Esophagus muscularis mucosa (tissue), 4 donors: ENCODE data around the gene RPS25. TPM values are rescaled to one million over a fixed set of nuclear protein-coding genes. Genes with fewer than 3 reads are reported as not detected.
A peak's percentile ranks its signal among the peaks of the same experiment; 100 is the strongest.

Experiments used
- DNase-seq: peaks from one replicate; pipeline ENCODE4 v3.0.0-alpha.2; 2017; ENCODE audit errors: extremely low spot score
- H3K27ac ChIP-seq, 4 donors: fragments of 200-600 bp; sonication (generic); replicated peaks in 1 of 4; 1 replicate in 3 of 4; 2 replicates in 1 of 4; pipeline ENCODE4 v1.5.1; 2016 to 2019; ENCODE audit warnings: mild to moderate bottlenecking in 1 of 4
- H3K27me3 ChIP-seq, 4 donors: fragments of 200-600 bp; sonication (generic); one replicate each; pipeline versions ENCODE4 v1.5.1 to v1.6.0; 2016 to 2019
- H3K36me3 ChIP-seq, 4 donors: fragments of 200-600 bp; sonication (generic); one replicate each; pipeline ENCODE4 v1.5.1; 2016 to 2019
- H3K4me1 ChIP-seq, 4 donors: fragments of 200-600 bp; sonication (generic); one replicate each; pipeline ENCODE4 v1.5.1; 2016 to 2019
- H3K4me3 ChIP-seq, 4 donors: fragments of 200-600 bp; sonication (generic); 1 replicate in 2 of 4; 2 replicates in 2 of 4; pipeline ENCODE4 v1.5.1; 2016 to 2019; ENCODE audit warnings: mild to moderate bottlenecking in 4 of 4, moderate library complexity in 1 of 4
- H3K9me3 ChIP-seq, 4 donors: fragments of 200-600 bp; sonication (generic); 1 replicate in 3 of 4; 2 replicates in 1 of 4; pipeline ENCODE4 v1.5.1; 2016 to 2019
- CTCF ChIP-seq, 3 experiments: fragments of 200-600 bp in 2 of 3; fragments of 450-650 bp in 1 of 3; sonication (generic) in 2 of 3; IDR thresholded peaks; one replicate each; pipeline ENCODE4 v1.5.1; 2017 to 2019; ENCODE audit warnings: antibody characterized with exemption in 3 of 3, mild to moderate bottlenecking in 2 of 3, moderate library complexity in 1 of 3
- EP300 ChIP-seq: sonication (generic); formaldehyde crosslinking; IDR thresholded peaks from one replicate; pipeline ENCODE4 v1.6.1; 2017; ENCODE audit warnings: antibody characterized with exemption
- POLR2A ChIP-seq: fragments of 450-650 bp; IDR thresholded peaks from one replicate; pipeline ENCODE4 v1.6.1; 2017; ENCODE audit warnings: antibody characterized with exemption, moderate library complexity, mild to moderate bottlenecking, low read depth
- POLR2AphosphoS5 ChIP-seq, 2 donors: sonication (generic); formaldehyde crosslinking; IDR thresholded peaks; one replicate each; pipeline ENCODE4 v1.6.1; 2017; ENCODE audit warnings: antibody characterized with exemption in 2 of 2
- WGBS: methylation state at CpG from one replicate; pipeline ENCODE4 v1.1.5; 2018; 5-methylcytosine and 5-hydroxymethylcytosine counted together
- intact Hi-C: fragments of 100-400 bp; cut with DNase I; formaldehyde crosslinking; loops from one replicate; pipeline ENCODE4 v1.15.1; 2023
- total RNA-seq, 4 donors: library from RNA; depleted of rRNA; stranded (reverse); fragments of >200 nt; gene quantifications; one replicate each; pipeline versions ENCODE4 v1.1.0 to v1.2.1, GENCODE V29; 2016

The RPS25 gene
- total RNA-seq, 4 donors from 2014 or later, result 1,036 to 2,235 (median 1,740) TPM

GRCh38 chr11:119030329-119031047, 12.3 kb upstream of the RPS25 start, which contains the start of gene SLC37A4:
Gene SLC37A4 (minus strand): TSS chr11:119030877.
- Histone ChIP-seq H3K4me1 (peaks cover 9 to 30% (median 19%) of the 10 kb centered on the region in 4 donors), H3K9me3 (no peaks in the 10 kb centered on the region), H3K36me3 (peaks cover 0 to 31% (median 24%) of the 10 kb centered on the region in 4 donors), H3K4me3 (peak within 1 kb of the TSS; percentile 68 to 94 (median 80)), H3K27me3 (no peaks in the 10 kb centered on the region), H3K27ac (peak within 1 kb of the TSS; percentile 80 to 87 (median 82))
- 0% methylated on average over 8 of the region's 67 CpGs for WGBS
- DNase-seq, result peak; percentile 99
- intact Hi-C loops, result no loop called here
- TF ChIP-seq CTCF (IDR thresholded peaks at IDR 0.05) (peak in 2 of 3 experiments; percentile 91 to 98), POLR2AphosphoS5 (IDR thresholded peaks at IDR 0.05) (peak; percentile 78 to 95), POLR2A (no peak), EP300 (no peak)

- Histone ChIP-seq H3K9me3 (no peaks in the 10 kb centered on the region), H3K4me1 (peaks cover 11 to 30% (median 21%) of the 10 kb centered on the region in 4 donors), H3K27me3 (no peaks in the 10 kb centered on the region), H3K27ac (peak overlapping the region; percentile 80 to 87 (median 82)), H3K36me3 (peaks cover 0 to 36% (median 29%) of the 10 kb centered on the region in 4 donors), H3K4me3 (peak overlapping the region; percentile 68 to 94 (median 80))
- no peak for TF ChIP-seq POLR2AphosphoS5 (IDR thresholded peaks at IDR 0.05)
- no peak for TF ChIP-seq CTCF (IDR thresholded peaks at IDR 0.05)
- TF ChIP-seq POLR2A, result no peak
- TF ChIP-seq EP300, result no peak
- WGBS, result 54% methylated on average over 2 of the region's 13 CpGs
- intact Hi-C loops, result no loop called here
- no peak for DNase-seq
Observed at GRCh38 chr11:119030029-119030328, 11.8 kb upstream of the RPS25 start.

- no peak for DNase-seq
- Histone ChIP-seq H3K9me3 (no peaks in the 10 kb centered on the region), H3K36me3 (peaks cover 4 to 41% (median 34%) of the 10 kb centered on the region in 4 donors), H3K4me3 (peak overlapping the region; percentile 68 to 94 (median 80)), H3K4me1 (peaks cover 15 to 34% (median 26%) of the 10 kb centered on the region in 4 donors), H3K27me3 (no peaks in the 10 kb centered on the region), H3K27ac (peak overlapping the region; percentile 80 to 87 (median 82))
- intact Hi-C loops, result no loop called here
- TF ChIP-seq EP300 (no peak), POLR2AphosphoS5 (IDR thresholded peaks at IDR 0.05) (no peak), POLR2A (no peak), CTCF (IDR thresholded peaks at IDR 0.05) (no peak)
- 73% methylated on average over 9 of the region's 10 CpGs for WGBS
Observed at GRCh38 chr11:119029340-119030028, 11.3 kb upstream of the RPS25 start.

- H3K9me3 ChIP-seq, result no peaks in the 10 kb centered on the region
- peaks cover 15 to 36% (median 29%) of the 10 kb centered on the region in 4 donors for H3K4me1 ChIP-seq
- 100% methylated on average over 1 of the region's 1 CpG for WGBS
- intact Hi-C loops, result no loop called here
- no peak for TF ChIP-seq POLR2AphosphoS5 (IDR thresholded peaks at IDR 0.05)
- TF ChIP-seq EP300, result no peak
- TF ChIP-seq POLR2A, result no peak
- no peak for TF ChIP-seq CTCF (IDR thresholded peaks at IDR 0.05)
- no peak overlapping the region for H3K4me3 ChIP-seq
- H3K27ac ChIP-seq, result peak overlapping the region in 2 of 4 donors; percentile 80 to 87
- no peaks in the 10 kb centered on the region for H3K27me3 ChIP-seq
- peaks cover 7 to 46% (median 39%) of the 10 kb centered on the region in 4 donors for H3K36me3 ChIP-seq
- DNase-seq, result no peak
Observed at GRCh38 chr11:119029069-119029339, 10.9 kb upstream of the RPS25 start.
